Measurements from ENCODE around the gene BRD3OS. TPM values are rescaled to one million over a fixed set of nuclear protein-coding genes. Genes with fewer than 3 reads are reported as not detected.

Gene BRD3OS
- total and polyA plus RNA-seq, 9 donors = 14.5 to 28.1 (median 21.1) TPM

- WGBS, 3 donors = 82 to 87% (median 84%) methylated on average over 16 of the region's 16 CpGs
- peaks cover 18% of the 10 kb centered on the region for H3K4me1 ChIP-seq (ENCODE audit: insufficient read depth)
- intact Hi-C loops (cut with DNase I) = no loop called here
Measured at GRCh38 chr9:134052941-134053340, 27.7 kb downstream of the BRD3OS start.

GRCh38 chr9:134053401-134053871, 28.2 kb downstream of the BRD3OS start:
- no peaks in the 10 kb centered on the region for H3K36me3 ChIP-seq
- intact Hi-C loops (cut with DNase I) = no loop called here
- H3K4me3 ChIP-seq = no peak overlapping the region
- peaks cover 22% of the 10 kb centered on the region for H3K4me1 ChIP-seq (ENCODE audit: insufficient read depth)
- DNase-seq = peak in 1 of 5 donors; percentile 12
- H3K27me3 ChIP-seq = no peaks in the 10 kb centered on the region
- H3K9me3 ChIP-seq = no peaks in the 10 kb centered on the region
- no peak overlapping the region for H3K27ac ChIP-seq
- 77 to 81% (median 80%) methylated on average over 18 to 28 of the region's 28 CpGs for WGBS, 3 donors
- no peak for TF ChIP-seq POLR2A (IDR thresholded peaks at IDR 0.05)
- TF ChIP-seq EP300 (IDR thresholded peaks at IDR 0.05) = no peak
- no peak for TF ChIP-seq CTCF (IDR thresholded peaks at IDR 0.05)

More at GRCh38 chr9:134052941-134053340, 27.7 kb downstream of the BRD3OS start:
- peak in 2 of 5 donors; percentile 11 for DNase-seq
- Histone ChIP-seq H3K9me3 (no peaks in the 10 kb centered on the region), H3K4me3 (no peak overlapping the region), H3K27ac (no peak overlapping the region), H3K27me3 (no peaks in the 10 kb centered on the region), H3K36me3 (no peaks in the 10 kb centered on the region)
- no peak for TF ChIP-seq POLR2A (IDR thresholded peaks at IDR 0.05)
- no peak for TF ChIP-seq CTCF (IDR thresholded peaks at IDR 0.05)
- TF ChIP-seq EP300 (IDR thresholded peaks at IDR 0.05) = no peak

GRCh38 chr9:134053941-134054761, 28.9 kb downstream of the BRD3OS start:
- WGBS, 3 donors = 80 to 87% (median 81%) methylated on average over 41 to 44 of the region's 44 CpGs
- Histone ChIP-seq H3K27ac (no peak overlapping the region), H3K4me1 (ENCODE audit: insufficient read depth) (peaks cover 24% of the 10 kb centered on the region)

More at GRCh38 chr9:134053941-134054761, 28.9 kb downstream of the BRD3OS start:
- intact Hi-C loops (cut with DNase I) = no loop called here
- Histone ChIP-seq H3K4me3 (no peak overlapping the region), H3K9me3 (no peaks in the 10 kb centered on the region), H3K27me3 (no peaks in the 10 kb centered on the region), H3K36me3 (no peaks in the 10 kb centered on the region)
- DNase-seq = peak in 2 of 5 donors; percentile 12 to 36
- TF ChIP-seq POLR2A (IDR thresholded peaks at IDR 0.05) (no peak), CTCF (IDR thresholded peaks at IDR 0.05) (no peak), EP300 (IDR thresholded peaks at IDR 0.05) (no peak)

Data from ovary (tissue), 9 donors.